ENCODE results near the gene BHMT2.

Gene BHMT2

GRCh38 chr5:79069488-79070349, at the start of gene BHMT2, which contains the start of gene DMGDH:
BHMT2 (plus strand) TSS chr5:79069767; CDS start chr5:79069783, 16 bp downstream.
DMGDH (minus strand) TSS chr5:79069674; CDS start chr5:79069620, 54 bp downstream.
- no peak for DNase-seq

GRCh38 chr5:79020861-79021561, 48.6 kb upstream of the BHMT2 start:
- DNase-seq = peak; percentile 14

GRCh38 chr5:79021753-79022152, 47.8 kb upstream of the BHMT2 start:
- no peak for DNase-seq

- DNase-seq = no peak
Measured at GRCh38 chr5:79022771-79023170, 46.8 kb upstream of the BHMT2 start.

GRCh38 chr5:79023348-79023747, 46.2 kb upstream of the BHMT2 start:
- peak; percentile 27 for DNase-seq

- DNase-seq = no peak
Measured at GRCh38 chr5:79023947-79024346, 45.6 kb upstream of the BHMT2 start.

- peak; percentile 26 for DNase-seq
Measured at GRCh38 chr5:79025054-79025472, 44.5 kb upstream of the BHMT2 start.

GRCh38 chr5:79030663-79031484, 38.7 kb upstream of the BHMT2 start:
- no peak for DNase-seq

GRCh38 chr5:79031485-79031867, 38.1 kb upstream of the BHMT2 start:
- DNase-seq = no peak

GRCh38 chr5:79032031-79032695, 37.4 kb upstream of the BHMT2 start:
- DNase-seq = no peak

GRCh38 chr5:79032782-79033181, 36.8 kb upstream of the BHMT2 start:
- DNase-seq = no peak

- no peak for DNase-seq
Measured at GRCh38 chr5:79035237-79035636, 34.3 kb upstream of the BHMT2 start.

GRCh38 chr5:79036769-79037168, 32.8 kb upstream of the BHMT2 start:
- no peak for DNase-seq

GRCh38 chr5:79042188-79042587, 27.4 kb upstream of the BHMT2 start:
- no peak for DNase-seq

GRCh38 chr5:79047199-79047598, 22.4 kb upstream of the BHMT2 start:
- no peak for DNase-seq

GRCh38 chr5:79048437-79048836, 21.1 kb upstream of the BHMT2 start:
- no peak for DNase-seq

- no peak for DNase-seq
Measured at GRCh38 chr5:79050498-79050897, 19.1 kb upstream of the BHMT2 start.

- no peak for DNase-seq
Measured at GRCh38 chr5:79053321-79053720, 16.2 kb upstream of the BHMT2 start.

- DNase-seq = no peak
Measured at GRCh38 chr5:79055017-79055416, 14.6 kb upstream of the BHMT2 start.

- no peak for DNase-seq
Measured at GRCh38 chr5:79056847-79057246, 12.7 kb upstream of the BHMT2 start.

GRCh38 chr5:79059674-79060073, 9.9 kb upstream of the BHMT2 start:
- DNase-seq = no peak

GRCh38 chr5:79062436-79062835, 7.1 kb upstream of the BHMT2 start:
- peak; percentile 35 for DNase-seq

GRCh38 chr5:79070350-79070667, 742 bp downstream of the BHMT2 start:
- DNase-seq = no peak

Measured in COR-L47 (cell line).